Kidney epithelial cell (primary cell): ENCODE data around the gene PLD3. TPM values are rescaled to one million over a fixed set of nuclear protein-coding genes. Genes with fewer than 3 reads are reported as not detected.

Experiments used
- DNase-seq: peaks from one replicate; pipeline ENCODE4 v3.0.0-alpha.2; 2010; ENCODE audit warnings: low read depth
- H3K27me3 ChIP-seq: 2 replicates; pipeline ENCODE4 v1.6.0; 2011; ENCODE audit warnings: low read length; ENCODE audit not compliant: control insufficient read depth, insufficient read depth
- H3K36me3 ChIP-seq: 2 replicates; pipeline ENCODE4 v1.5.1; 2011; ENCODE audit warnings: low read length; ENCODE audit not compliant: control insufficient read depth, insufficient read depth
- H3K4me3 ChIP-seq: 2 replicates; pipeline ENCODE4 v1.5.1; 2011; ENCODE audit warnings: low read depth, mild to moderate bottlenecking, control low read depth, low read length
- CTCF ChIP-seq: IDR thresholded peaks from 2 replicates; pipeline ENCODE4 v1.5.1; 2011; ENCODE audit warnings: mild to moderate bottlenecking, moderate library complexity, low read length, control low read depth, inconsistent platforms; ENCODE audit not compliant: insufficient read depth, poor library complexity, severe bottlenecking
- total RNA-seq: library from RNA; depleted of rRNA; stranded (reverse); fragments of >200 nt; gene quantifications from 2 replicates; pipeline ENCODE4 v1.2.3, GENCODE V29; 2015

The PLD3 gene
- total RNA-seq, 1 donor from 2014 or later: 350 TPM

GRCh38 chr19:40412866-40413265 is 64.4 kb downstream of the PLD3 start:
- no peaks in the 10 kb centered on the region for H3K27me3 ChIP-seq
- H3K36me3 ChIP-seq: no peaks in the 10 kb centered on the region
- DNase-seq: no peak
- no peak for TF ChIP-seq CTCF
- H3K4me3 ChIP-seq: no peak overlapping the region

- no peaks in the 10 kb centered on the region for H3K36me3 ChIP-seq
- no peaks in the 10 kb centered on the region for H3K27me3 ChIP-seq
- no peak for TF ChIP-seq CTCF
- H3K4me3 ChIP-seq: no peak within 1 kb of the TSS
- DNase-seq: no peak
Observed at GRCh38 chr19:40413291-40413845, 64.9 kb downstream of the PLD3 start, which contains the start of gene PRX. Gene PRX, minus strand, starts transcription at chr19:40413378. Its CDS starts 5,446 bp downstream, at chr19:40407932.

DNA sequence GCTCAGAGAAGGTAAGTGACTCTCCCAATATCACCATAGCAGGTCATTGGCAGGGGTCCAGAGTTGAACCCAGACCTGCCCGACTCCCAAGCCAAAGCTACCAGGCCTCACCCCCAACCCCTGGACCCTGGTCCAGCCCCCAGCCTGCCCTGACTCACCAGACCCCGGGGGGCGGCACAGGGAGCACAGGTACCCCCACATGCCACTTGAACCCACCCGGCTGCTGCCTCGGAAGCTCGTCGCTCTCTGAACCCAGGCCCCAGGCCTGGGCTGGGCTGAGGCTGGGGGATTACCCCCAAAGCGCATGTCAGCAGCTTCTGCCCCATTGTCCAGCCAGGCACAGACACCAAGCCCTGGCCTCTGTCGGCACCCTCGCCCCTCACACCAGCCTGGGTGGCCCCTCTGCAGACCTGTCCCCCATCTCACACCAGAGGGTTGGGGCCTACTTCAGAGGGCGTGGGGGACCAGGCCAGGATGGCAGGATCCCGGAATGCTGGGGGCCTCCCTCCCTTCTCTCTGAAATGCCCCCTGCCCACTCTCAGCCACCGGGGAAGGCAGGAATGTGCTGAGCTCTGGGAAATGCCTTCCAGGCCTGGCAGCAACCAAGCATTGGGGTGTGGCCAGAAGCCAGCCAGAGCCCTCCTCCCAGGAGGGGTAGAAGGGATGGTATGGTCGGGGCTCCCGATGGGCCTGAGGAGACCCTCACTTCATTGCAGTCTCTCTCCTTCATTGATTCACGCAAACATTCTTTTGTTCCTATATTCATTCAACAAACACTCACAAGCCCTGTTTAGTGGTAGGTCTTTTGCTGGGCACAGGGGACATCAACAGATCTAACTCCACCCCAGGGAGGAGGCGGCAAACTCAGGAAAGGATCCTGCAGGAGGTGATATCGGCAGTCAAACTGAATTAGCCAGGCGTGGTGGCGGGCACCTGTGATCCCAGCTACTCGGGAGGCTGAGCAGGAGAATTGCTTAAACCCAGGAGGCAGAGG is 66.3 kb downstream of the PLD3 start:
- no peak for TF ChIP-seq CTCF
- Histone ChIP-seq H3K36me3 (no peaks in the 10 kb centered on the region), H3K27me3 (no peaks in the 10 kb centered on the region), H3K4me3 (no peak overlapping the region)
- no peak for DNase-seq

GRCh38 chr19:40415768-40416167 is 67.3 kb downstream of the PLD3 start:
- no peak for DNase-seq
- Histone ChIP-seq H3K27me3 (no peaks in the 10 kb centered on the region), H3K36me3 (no peaks in the 10 kb centered on the region), H3K4me3 (no peak overlapping the region)
- no peak for TF ChIP-seq CTCF

DNA sequence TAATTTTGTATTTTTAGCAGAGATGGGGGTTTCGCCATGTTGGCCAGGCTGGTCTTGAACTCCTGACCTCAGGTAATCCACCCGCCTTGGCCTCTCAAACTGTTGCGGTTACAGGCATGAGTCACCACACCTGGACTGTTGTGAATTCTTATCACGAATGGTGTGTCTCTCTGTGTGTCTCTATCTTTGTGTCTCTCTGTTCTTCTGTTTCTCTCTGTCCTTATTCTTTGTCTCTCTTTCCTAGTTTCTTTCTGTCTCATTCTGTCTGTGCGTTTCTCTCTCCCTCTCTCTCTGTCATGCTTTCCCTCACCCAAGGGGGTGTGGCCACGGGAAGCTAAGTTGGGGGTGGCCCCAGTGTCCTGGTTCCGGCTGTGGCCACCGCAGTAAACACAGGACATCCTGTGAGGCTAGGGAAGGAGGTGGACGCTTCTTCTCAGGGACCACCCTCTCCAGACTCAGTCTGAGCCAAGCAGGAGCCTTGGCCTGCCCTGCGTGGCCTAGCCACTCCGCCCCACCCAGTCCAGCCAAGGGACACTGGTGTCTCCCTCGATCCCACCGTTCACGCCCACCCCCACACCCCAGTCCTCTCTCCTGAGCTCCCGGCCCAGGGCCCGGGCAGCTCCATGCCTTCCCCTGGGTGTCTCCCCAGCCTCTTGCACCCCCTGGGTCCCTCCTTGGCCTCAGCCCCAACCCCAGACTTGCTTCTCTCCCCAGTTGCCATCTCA is 68.6 kb downstream of the PLD3 start:
- H3K27me3 ChIP-seq: no peaks in the 10 kb centered on the region
- no peaks in the 10 kb centered on the region for H3K36me3 ChIP-seq
- TF ChIP-seq CTCF: no peak
- DNase-seq: no peak
- H3K4me3 ChIP-seq: no peak overlapping the region
